UCSD-AML1 (cell line): ENCODE results near the gene S1PR4.
A peak's percentile ranks its signal among the peaks of the same experiment; 100 is the strongest.
"Not testable (repeated sequence)": the region's sequence is repeated elsewhere in the genome, so short reads cannot be mapped to it uniquely, and the experiment has no call there.

Source experiments
- DNase-seq: peaks from one replicate; lab custom pipeline; 2025; ENCODE audit not compliant: unreplicated experiment; lab: John Stamatoyannopoulos, UW

S1PR4 gene

GRCh38 chr19:3211191-3211590 lies 32.6 kb downstream of the S1PR4 start:
- DNase-seq: no peak

- no peak for DNase-seq
Observed at GRCh38 chr19:3213159-3213558, 34.6 kb downstream of the S1PR4 start.

- DNase-seq: no peak
Observed at GRCh38 chr19:3216874-3217273, 38.3 kb downstream of the S1PR4 start.

- DNase-seq: no peak
Observed at GRCh38 chr19:3220576-3220975, 42.0 kb downstream of the S1PR4 start.

- DNase-seq: not testable (repeated sequence)
Observed at GRCh38 chr19:3221576-3221975, 43.0 kb downstream of the S1PR4 start.

DNA sequence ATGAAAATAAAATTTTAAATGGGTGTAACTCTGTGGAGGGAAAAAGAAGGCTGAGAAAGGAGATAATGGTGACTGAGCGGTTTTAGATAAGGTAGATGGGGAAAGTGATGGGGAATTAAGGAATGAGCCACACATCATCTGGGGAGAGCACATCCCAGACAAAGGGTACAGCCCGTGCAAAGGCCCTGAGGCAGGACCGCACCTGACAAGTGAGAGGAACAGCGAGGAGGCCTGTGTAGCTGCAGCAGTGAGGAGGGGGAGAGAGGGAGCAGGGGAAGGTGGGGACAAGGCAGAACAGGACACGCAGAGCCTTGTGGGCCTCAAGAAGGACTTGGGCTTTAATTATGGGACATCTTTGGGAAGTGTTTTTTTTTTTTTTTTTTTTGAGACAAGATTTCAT lies 44.1 kb downstream of the S1PR4 start:
- DNase-seq: no peak

- DNase-seq: peak; percentile 26
Observed at GRCh38 chr19:3224346-3225168, 46.0 kb downstream of the S1PR4 start, which contains the start of gene CELF5. Gene CELF5 (plus strand): TSS chr19:3224661. CDS start chr19:3224740, 79 bp downstream.

DNA sequence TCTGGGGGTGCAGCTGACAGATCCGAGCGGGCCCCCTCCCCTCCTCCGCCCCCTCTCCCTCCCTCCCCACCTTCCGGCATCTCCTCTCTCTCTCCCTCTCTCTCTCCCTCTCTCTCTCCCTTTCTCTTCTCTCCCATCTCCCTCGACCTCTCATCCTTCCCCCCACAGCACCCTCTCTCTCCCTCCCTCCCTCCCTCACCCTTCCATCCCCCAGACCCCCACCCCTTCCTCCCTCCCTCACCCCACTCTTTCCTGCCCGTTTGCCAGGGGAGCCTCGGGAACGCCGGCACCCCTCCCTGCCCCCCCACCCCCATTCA lies 46.6 kb downstream of the S1PR4 start:
- no peak for DNase-seq

GRCh38 chr19:3225677-3226093 lies 47.1 kb downstream of the S1PR4 start:
- no peak for DNase-seq

DNA sequence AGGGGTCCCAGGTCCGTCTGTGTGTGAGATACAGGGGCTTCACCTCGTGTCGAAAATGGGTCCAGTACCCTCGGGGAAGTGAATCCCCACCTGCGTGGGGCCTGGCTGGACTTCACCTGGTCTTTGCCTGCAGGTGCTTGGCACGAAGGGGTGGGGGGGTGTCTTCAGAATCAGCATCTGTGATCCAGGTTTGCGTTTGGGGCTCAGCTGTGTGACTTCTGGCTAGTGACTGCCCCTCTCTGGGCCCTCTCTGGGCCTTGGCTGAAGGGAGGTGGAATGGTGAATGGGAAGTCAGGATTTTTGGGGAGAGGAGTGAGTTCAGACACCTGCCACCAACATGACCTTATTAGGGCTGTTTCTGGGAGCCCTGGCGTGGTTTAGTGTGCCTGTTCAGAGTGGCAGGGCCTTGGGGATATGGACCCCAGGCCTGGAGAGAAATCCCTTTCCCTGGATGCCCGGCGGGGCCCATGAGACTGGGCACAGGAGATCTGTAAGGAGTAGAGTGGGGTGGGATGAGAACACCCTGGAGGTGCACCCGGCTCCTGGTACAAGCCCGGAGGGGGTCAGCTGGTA lies 48.6 kb downstream of the S1PR4 start:
- DNase-seq: no peak

DNA sequence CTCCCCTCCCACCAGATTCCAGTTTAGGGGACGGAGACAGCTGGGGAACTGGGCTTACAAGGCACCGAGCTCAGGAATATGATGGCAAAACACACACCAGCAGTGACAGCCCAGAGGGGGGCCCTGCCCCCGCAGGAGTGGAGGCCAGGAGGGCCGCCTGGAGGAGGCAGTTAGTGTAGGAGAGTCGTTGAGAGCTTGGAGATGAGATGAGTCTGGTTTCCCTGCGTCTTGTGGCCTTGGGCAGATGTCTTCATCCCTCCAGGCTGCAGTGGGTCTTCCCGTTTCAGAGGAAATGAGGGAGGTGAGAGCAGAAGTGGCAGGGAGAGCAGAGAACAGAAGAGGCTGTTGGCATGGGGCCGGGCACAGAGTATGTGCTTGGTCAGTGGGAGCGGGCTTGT lies 50.8 kb downstream of the S1PR4 start:
- no peak for DNase-seq
